Skeletal muscle tissue (tissue), 4 donors: ENCODE data around the gene CFAP100. TPM values are rescaled to one million over a fixed set of nuclear protein-coding genes. Genes with fewer than 3 reads are reported as not detected.

Source experiments
- H3K27ac ChIP-seq: one replicate; pipeline ENCODE4 v1.7.0; 2013; ENCODE audit warnings: mild to moderate bottlenecking, low read depth, low read length, inconsistent platforms
- H3K27me3 ChIP-seq, 3 donors: one replicate each; pipeline ENCODE4 v1.7.0; 2013; ENCODE audit warnings: low read length in 3 of 3; ENCODE audit not compliant: control insufficient read depth in 3 of 3, insufficient read depth in 3 of 3
- H3K36me3 ChIP-seq, 3 donors: one replicate each; pipeline ENCODE4 v1.7.0; 2013; ENCODE audit warnings: low read length in 3 of 3; ENCODE audit not compliant: control insufficient read depth in 3 of 3, insufficient read depth in 3 of 3
- H3K4me1 ChIP-seq, 3 donors: one replicate each; pipeline ENCODE4 v1.7.0; 2013; ENCODE audit warnings: low read length in 3 of 3, mild to moderate bottlenecking in 3 of 3; ENCODE audit not compliant: control insufficient read depth in 3 of 3, insufficient read depth in 3 of 3
- H3K4me3 ChIP-seq, 3 donors: one replicate each; pipeline ENCODE4 v1.7.0; 2013; ENCODE audit warnings: low read length in 3 of 3
- H3K9ac ChIP-seq, 3 donors: one replicate each; pipeline ENCODE4 v1.7.0; 2013; ENCODE audit warnings: low read length in 3 of 3, mild to moderate bottlenecking in 3 of 3, moderate library complexity in 2 of 3, low read depth in 1 of 3
- H3K9me3 ChIP-seq, 3 donors: one replicate each; pipeline ENCODE4 v1.7.0; 2013; ENCODE audit warnings: low read length in 3 of 3; ENCODE audit not compliant: control insufficient read depth in 3 of 3
- total RNA-seq: library from RNA; depleted of rRNA; stranded (reverse); fragments of >200 nt; gene quantifications from one replicate; pipeline ENCODE4 v1.2.3, GENCODE V29; 2014
- donor health status: Osteomylitis.

CFAP100 gene
- total RNA-seq, 1 donor from 2014 or later: not detected

GRCh38 chr3:126438186-126438585 lies 43.5 kb downstream of the CFAP100 start:
- Histone ChIP-seq H3K9me3 (no peaks in the 10 kb centered on the region), H3K4me1 (peaks cover 11 to 28% (median 23%) of the 10 kb centered on the region in 3 donors), H3K9ac (no peak overlapping the region), H3K27ac (no peak overlapping the region), H3K36me3 (peaks cover 37 to 51% (median 50%) of the 10 kb centered on the region in 3 donors), H3K27me3 (no peaks in the 10 kb centered on the region), H3K4me3 (no peak overlapping the region)

- Histone ChIP-seq H3K9ac (no peak overlapping the region), H3K9me3 (no peaks in the 10 kb centered on the region), H3K4me1 (peaks cover 11 to 22% (median 18%) of the 10 kb centered on the region in 3 donors), H3K27ac (no peak overlapping the region), H3K27me3 (no peaks in the 10 kb centered on the region), H3K4me3 (no peak overlapping the region), H3K36me3 (peaks cover 37 to 51% (median 50%) of the 10 kb centered on the region in 3 donors)
Observed at GRCh38 chr3:126438746-126439145, 44.0 kb downstream of the CFAP100 start.

DNA sequence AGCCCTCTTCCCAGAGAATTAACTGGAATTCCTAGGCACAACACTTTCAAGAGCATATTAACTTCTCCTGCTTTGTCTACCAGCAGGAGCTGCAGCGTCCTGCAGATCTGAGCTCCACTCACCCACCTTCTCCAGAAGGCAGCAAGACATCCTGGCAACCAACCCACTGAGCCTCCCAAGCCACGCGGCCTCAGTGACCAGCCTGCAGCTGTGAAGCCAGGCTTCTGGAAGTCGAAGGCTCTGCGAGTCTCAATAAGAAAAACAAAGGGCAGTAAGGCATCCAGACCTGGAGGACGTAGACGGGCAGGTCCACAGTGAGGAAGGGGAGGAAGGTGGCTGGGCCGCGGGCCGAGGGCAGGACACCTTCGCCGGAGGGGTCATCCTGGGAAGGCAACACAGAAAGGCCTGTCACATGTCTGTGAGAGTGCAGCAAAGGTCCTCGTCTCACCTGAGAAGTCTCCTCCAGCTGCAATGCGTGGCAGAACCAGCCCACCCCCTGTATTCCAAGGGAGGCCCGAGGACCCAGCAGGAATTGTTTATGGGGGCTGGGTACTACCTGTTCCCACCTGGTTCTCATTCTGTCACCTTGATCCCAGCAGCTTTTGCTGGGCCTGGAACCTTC lies 44.7 kb downstream of the CFAP100 start:
- peaks cover 37 to 51% (median 50%) of the 10 kb centered on the region in 3 donors for H3K36me3 ChIP-seq
- peaks cover 11 to 18% (median 16%) of the 10 kb centered on the region in 3 donors for H3K4me1 ChIP-seq
- H3K27ac ChIP-seq: no peak overlapping the region
- no peak overlapping the region for H3K4me3 ChIP-seq
- H3K9ac ChIP-seq: no peak overlapping the region
- H3K27me3 ChIP-seq: no peaks in the 10 kb centered on the region
- H3K9me3 ChIP-seq: no peaks in the 10 kb centered on the region

GRCh38 chr3:126439968-126440708 lies 45.4 kb downstream of the CFAP100 start:
- no peaks in the 10 kb centered on the region for H3K9me3 ChIP-seq
- no peaks in the 10 kb centered on the region for H3K27me3 ChIP-seq
- peaks cover 36 to 50% (median 47%) of the 10 kb centered on the region in 3 donors for H3K36me3 ChIP-seq

GRCh38 chr3:126440709-126440995 lies 45.9 kb downstream of the CFAP100 start:
- H3K9me3 ChIP-seq: no peaks in the 10 kb centered on the region
- H3K36me3 ChIP-seq: peaks cover 33 to 50% (median 48%) of the 10 kb centered on the region in 3 donors
- H3K4me3 ChIP-seq: no peak overlapping the region
- peaks cover 11 to 19% (median 18%) of the 10 kb centered on the region in 3 donors for H3K4me1 ChIP-seq
- H3K27ac ChIP-seq: no peak overlapping the region
- H3K9ac ChIP-seq: no peak overlapping the region
- H3K27me3 ChIP-seq: no peaks in the 10 kb centered on the region

More at GRCh38 chr3:126439968-126440708, 45.4 kb downstream of the CFAP100 start:
- Histone ChIP-seq H3K4me1 (peaks cover 11 to 18% (median 16%) of the 10 kb centered on the region in 3 donors), H3K27ac (no peak overlapping the region), H3K4me3 (no peak overlapping the region), H3K9ac (no peak overlapping the region)

- Histone ChIP-seq H3K36me3 (peaks cover 31 to 49% (median 41%) of the 10 kb centered on the region in 3 donors), H3K27ac (no peak overlapping the region)
Observed at GRCh38 chr3:126441256-126441880, 46.7 kb downstream of the CFAP100 start.

DNA sequence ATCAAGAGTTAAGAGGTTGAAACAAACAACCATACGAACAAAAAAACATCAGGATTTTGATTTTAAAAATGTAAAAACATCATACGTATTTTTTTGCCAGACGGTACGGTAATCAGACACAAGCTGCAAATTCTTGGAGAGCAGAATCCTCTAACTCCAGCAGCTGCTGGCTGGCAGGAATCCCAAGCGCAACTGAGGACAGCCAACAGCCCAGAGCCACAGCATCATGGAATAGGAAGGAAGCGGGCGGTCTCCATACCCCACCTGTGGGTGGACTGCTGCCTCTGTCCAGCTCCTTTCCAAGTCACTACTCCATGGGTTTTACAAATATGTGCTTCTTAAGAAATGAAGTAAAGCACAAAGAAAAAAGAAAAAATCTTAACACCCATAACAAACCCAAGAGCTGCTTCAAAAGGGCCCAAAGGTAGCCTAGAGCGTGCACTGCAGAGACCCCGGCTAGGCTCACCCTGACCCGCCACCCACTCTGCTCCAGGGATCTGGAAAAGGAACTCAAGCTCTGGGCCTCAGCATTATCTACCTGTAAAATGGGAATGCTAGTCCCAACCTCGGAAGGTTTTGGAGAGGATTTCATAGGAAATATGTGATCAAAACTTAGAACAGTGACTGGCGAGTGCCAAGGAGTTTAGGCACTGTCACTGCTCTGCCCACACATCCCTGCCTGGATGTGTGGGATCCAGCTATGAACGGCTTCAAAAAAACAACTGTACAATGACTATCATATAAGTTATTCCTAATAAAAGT lies 47.6 kb downstream of the CFAP100 start:
- Histone ChIP-seq H3K9ac (no peak overlapping the region), H3K27me3 (no peaks in the 10 kb centered on the region), H3K4me1 (peaks cover 11 to 19% (median 15%) of the 10 kb centered on the region in 3 donors), H3K9me3 (no peaks in the 10 kb centered on the region), H3K4me3 (no peak overlapping the region), H3K27ac (no peak overlapping the region), H3K36me3 (peaks cover 25 to 41% (median 33%) of the 10 kb centered on the region in 3 donors)

More at GRCh38 chr3:126441256-126441880, 46.7 kb downstream of the CFAP100 start:
- Histone ChIP-seq H3K9ac (no peak overlapping the region), H3K4me1 (peaks cover 11 to 21% (median 18%) of the 10 kb centered on the region in 3 donors), H3K4me3 (no peak overlapping the region), H3K9me3 (no peaks in the 10 kb centered on the region), H3K27me3 (no peaks in the 10 kb centered on the region)

GRCh38 chr3:126442856-126443242 lies 48.1 kb downstream of the CFAP100 start:
- Histone ChIP-seq H3K9ac (no peak overlapping the region), H3K27ac (no peak overlapping the region), H3K27me3 (no peaks in the 10 kb centered on the region), H3K4me1 (peaks cover 15 to 25% (median 20%) of the 10 kb centered on the region in 3 donors), H3K36me3 (peaks cover 23 to 36% (median 31%) of the 10 kb centered on the region in 3 donors), H3K4me3 (no peak overlapping the region), H3K9me3 (no peaks in the 10 kb centered on the region)

GRCh38 chr3:126445506-126445905 lies 50.8 kb downstream of the CFAP100 start:
- Histone ChIP-seq H3K4me1 (peaks cover 15 to 33% (median 31%) of the 10 kb centered on the region in 3 donors), H3K9me3 (no peaks in the 10 kb centered on the region), H3K9ac (no peak overlapping the region), H3K27me3 (no peaks in the 10 kb centered on the region), H3K4me3 (no peak overlapping the region), H3K36me3 (peaks cover 20 to 31% (median 29%) of the 10 kb centered on the region in 3 donors), H3K27ac (no peak overlapping the region)
